SK-N-SH treated with all-trans-retinoic acid at 6 μM for 48 hours (cell line): Measurements from ENCODE around the gene ADSS1.

Source experiments
- ARNTL ChIP-seq: fragments of 450-650 bp; formaldehyde crosslinking; IDR thresholded peaks from 2 replicates; pipeline ENCODE4 v1.5.0; 2020; ENCODE audit warnings: low read depth, mild to moderate bottlenecking, moderate library complexity, borderline replicate concordance
- BACH2 ChIP-seq: fragments of 250-450 bp; sonication (Bioruptor Pico); IDR thresholded peaks from 2 replicates; pipeline ENCODE4 v1.9.0; 2021; ENCODE audit warnings: mild to moderate bottlenecking, borderline replicate concordance
- GLIS3 ChIP-seq: fragments of 250-450 bp; sonication (Bioruptor Pico); IDR thresholded peaks from 2 replicates; pipeline ENCODE4 v1.5.0; 2020; ENCODE audit warnings: mild to moderate bottlenecking, moderate library complexity
- PPARA ChIP-seq: fragments of 250-450 bp; sonication (Bioruptor Pico); IDR thresholded peaks from 2 replicates; pipeline ENCODE4 v1.5.0; 2020; ENCODE audit warnings: mild to moderate bottlenecking, borderline replicate concordance
- TCF4 ChIP-seq: fragments of 250-450 bp; sonication (Bioruptor Pico); IDR thresholded peaks from 2 replicates; pipeline ENCODE4 v1.8.0; 2021; ENCODE audit warnings: mild to moderate bottlenecking, moderate library complexity, borderline replicate concordance
- ZFP3 ChIP-seq: fragments of 250-450 bp; sonication (Bioruptor Pico); IDR thresholded peaks from 2 replicates; pipeline ENCODE4 v1.5.0; 2020; ENCODE audit warnings: mild to moderate bottlenecking, moderate library complexity
- ZFP30 ChIP-seq: fragments of 450-650 bp; formaldehyde crosslinking; IDR thresholded peaks from 2 replicates; pipeline ENCODE4 v1.5.0; 2022; ENCODE audit warnings: mild to moderate bottlenecking, moderate library complexity
- ZNF70 ChIP-seq: fragments of 450-650 bp; formaldehyde crosslinking; IDR thresholded peaks from 2 replicates; pipeline ENCODE4 v1.5.0; 2020; ENCODE audit warnings: mild to moderate bottlenecking, moderate library complexity
- TF ChIP-seq, protein P1 (sequence below): fragments of 250-450 bp; sonication (Bioruptor Pico); IDR thresholded peaks from 2 replicates; pipeline ENCODE4 v1.8.0; 2020; ENCODE audit warnings: mild to moderate bottlenecking, moderate library complexity, borderline replicate concordance

DNA sequence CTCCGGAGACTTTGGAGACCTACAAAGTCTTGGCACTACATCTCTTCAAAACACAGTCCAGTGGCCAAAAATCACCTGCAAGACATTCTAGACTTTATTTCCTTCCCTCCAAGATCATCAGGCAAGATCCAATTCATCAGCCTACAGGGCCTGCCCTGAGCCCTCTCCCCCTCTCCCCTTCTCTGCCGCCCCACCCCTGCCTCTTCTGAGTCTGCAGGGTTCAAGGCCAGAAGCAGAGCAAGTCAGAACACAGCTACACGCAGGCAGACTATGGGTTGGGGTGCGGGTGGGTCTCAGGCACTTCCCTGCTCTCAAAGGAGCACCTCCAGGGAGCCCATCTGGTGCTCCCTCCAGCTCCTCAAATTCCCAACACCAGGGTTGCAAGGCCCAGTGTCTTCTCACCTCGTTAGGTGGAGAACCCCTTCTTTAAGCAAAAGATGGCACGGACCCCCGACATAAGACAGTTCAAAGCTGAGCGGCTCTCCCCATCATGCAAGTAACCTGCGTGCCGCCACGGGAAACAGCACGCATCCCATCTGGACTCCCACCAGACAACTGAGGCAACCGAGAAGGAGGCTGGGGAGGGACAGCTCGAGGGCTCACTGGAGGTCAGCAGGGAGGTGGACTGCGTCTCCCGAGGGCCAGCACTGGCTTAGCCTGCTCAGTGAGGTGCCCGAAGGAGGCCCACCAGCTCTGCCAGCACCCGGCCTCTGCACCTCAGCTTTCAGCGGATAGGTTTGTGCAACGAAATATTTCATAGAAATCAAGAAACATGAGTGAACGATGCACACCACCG lies 40.2 kb upstream of the ADSS1 start:
- TF ChIP-seq, protein P1, sequence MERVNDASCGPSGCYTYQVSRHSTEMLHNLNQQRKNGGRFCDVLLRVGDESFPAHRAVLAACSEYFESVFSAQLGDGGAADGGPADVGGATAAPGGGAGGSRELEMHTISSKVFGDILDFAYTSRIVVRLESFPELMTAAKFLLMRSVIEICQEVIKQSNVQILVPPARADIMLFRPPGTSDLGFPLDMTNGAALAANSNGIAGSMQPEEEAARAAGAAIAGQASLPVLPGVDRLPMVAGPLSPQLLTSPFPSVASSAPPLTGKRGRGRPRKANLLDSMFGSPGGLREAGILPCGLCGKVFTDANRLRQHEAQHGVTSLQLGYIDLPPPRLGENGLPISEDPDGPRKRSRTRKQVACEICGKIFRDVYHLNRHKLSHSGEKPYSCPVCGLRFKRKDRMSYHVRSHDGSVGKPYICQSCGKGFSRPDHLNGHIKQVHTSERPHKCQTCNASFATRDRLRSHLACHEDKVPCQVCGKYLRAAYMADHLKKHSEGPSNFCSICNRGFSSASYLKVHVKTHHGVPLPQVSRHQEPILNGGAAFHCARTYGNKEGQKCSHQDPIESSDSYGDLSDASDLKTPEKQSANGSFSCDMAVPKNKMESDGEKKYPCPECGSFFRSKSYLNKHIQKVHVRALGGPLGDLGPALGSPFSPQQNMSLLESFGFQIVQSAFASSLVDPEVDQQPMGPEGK, result no peak
- TF ChIP-seq TCF4 (CRISPR knock-in tag) (no peak), ZNF70 (no peak), ZFP30 (no peak), GLIS3 (no peak), ZFP3 (CRISPR knock-in tag) (no peak), BACH2 (CRISPR knock-in tag) (no peak), PPARA (CRISPR knock-in tag) (no peak), ARNTL (no peak)
